Measurements from ENCODE around the gene CD83. TPM values are rescaled to one million over a fixed set of nuclear protein-coding genes. Genes with fewer than 3 reads are reported as not detected.

CD83 gene
- total RNA-seq, 4 donors from 2014 or later = 2.0 to 16.9 (median 7.9) TPM

DNA sequence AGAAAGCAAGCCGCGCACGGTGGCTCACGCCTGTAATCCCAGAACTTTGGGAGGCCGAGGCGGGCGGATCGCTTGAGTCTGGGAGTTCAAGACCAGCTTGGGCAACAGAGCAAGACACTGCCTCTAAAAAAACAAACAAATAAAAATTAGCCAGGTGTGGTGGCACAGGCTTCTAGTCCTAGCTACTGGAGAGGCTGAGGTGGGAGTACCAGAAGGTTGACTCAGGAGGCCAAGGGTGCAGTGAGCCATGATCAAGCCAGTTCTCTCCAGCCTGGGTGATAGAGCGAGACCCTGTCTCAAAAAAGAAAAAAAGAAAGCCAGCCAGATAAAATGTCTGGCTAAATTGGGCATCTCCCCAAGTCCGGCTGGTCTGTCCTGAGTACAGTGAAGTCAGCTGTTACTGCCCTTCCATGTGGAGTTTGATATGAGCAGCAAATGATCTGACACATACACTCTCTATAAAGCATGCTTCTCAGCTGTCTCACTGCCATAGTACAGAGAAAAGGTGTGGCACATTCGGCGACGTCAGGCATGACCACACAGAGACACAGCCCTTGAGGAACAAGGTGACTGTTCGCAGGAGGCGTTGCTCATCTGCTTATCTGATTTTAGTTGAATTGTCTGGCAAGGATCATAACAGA, 13.0 kb downstream of the CD83 start:
- Histone ChIP-seq H3K4me1 (peaks cover 0 to 7% of the 10 kb centered on the region in 2 donors), H3K36me3 (no peaks in the 10 kb centered on the region), H3K27ac (no peak overlapping the region), H3K27me3 (no peaks in the 10 kb centered on the region), H3K4me3 (no peak overlapping the region), H3K9me3 (no peaks in the 10 kb centered on the region)
- DNase-seq = no peak
- intact Hi-C loops (cut with DNase I; ENCODE audit: low total_unique reads) = no loop called here
- TF ChIP-seq, protein P1, sequence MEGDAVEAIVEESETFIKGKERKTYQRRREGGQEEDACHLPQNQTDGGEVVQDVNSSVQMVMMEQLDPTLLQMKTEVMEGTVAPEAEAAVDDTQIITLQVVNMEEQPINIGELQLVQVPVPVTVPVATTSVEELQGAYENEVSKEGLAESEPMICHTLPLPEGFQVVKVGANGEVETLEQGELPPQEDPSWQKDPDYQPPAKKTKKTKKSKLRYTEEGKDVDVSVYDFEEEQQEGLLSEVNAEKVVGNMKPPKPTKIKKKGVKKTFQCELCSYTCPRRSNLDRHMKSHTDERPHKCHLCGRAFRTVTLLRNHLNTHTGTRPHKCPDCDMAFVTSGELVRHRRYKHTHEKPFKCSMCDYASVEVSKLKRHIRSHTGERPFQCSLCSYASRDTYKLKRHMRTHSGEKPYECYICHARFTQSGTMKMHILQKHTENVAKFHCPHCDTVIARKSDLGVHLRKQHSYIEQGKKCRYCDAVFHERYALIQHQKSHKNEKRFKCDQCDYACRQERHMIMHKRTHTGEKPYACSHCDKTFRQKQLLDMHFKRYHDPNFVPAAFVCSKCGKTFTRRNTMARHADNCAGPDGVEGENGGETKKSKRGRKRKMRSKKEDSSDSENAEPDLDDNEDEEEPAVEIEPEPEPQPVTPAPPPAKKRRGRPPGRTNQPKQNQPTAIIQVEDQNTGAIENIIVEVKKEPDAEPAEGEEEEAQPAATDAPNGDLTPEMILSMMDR (IDR thresholded peaks at IDR 0.05) = no peak
- no peak for TF ChIP-seq POLR2A (IDR thresholded peaks at IDR 0.05)

DNA sequence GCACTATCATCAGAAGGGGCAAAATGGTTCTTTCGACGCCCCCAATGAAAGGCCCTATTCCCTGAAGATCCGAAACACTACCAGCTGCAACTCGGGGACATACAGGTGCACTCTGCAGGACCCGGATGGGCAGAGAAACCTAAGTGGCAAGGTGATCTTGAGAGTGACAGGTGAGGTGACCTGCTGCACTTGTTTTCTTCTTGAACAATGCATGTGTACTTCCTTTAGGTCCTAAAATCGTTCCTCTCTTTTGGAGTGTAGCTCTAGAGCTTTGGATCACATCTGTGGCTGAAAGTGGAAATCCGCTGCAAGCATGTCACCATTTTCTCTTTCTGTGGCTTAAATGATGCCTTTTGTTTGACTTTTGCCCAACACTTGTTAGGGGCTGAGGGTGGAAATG, 14.0 kb downstream of the CD83 start:
- Histone ChIP-seq H3K36me3 (no peaks in the 10 kb centered on the region), H3K4me3 (no peak overlapping the region), H3K27me3 (no peaks in the 10 kb centered on the region), H3K27ac (no peak overlapping the region), H3K4me1 (peaks cover 0 to 7% of the 10 kb centered on the region in 2 donors), H3K9me3 (no peaks in the 10 kb centered on the region)
- TF ChIP-seq POLR2A (IDR thresholded peaks at IDR 0.05) = no peak
- TF ChIP-seq, protein P1 (IDR thresholded peaks at IDR 0.05) = no peak
- intact Hi-C loops (cut with DNase I; ENCODE audit: low total_unique reads) = no loop called here
- no peak for DNase-seq

DNA sequence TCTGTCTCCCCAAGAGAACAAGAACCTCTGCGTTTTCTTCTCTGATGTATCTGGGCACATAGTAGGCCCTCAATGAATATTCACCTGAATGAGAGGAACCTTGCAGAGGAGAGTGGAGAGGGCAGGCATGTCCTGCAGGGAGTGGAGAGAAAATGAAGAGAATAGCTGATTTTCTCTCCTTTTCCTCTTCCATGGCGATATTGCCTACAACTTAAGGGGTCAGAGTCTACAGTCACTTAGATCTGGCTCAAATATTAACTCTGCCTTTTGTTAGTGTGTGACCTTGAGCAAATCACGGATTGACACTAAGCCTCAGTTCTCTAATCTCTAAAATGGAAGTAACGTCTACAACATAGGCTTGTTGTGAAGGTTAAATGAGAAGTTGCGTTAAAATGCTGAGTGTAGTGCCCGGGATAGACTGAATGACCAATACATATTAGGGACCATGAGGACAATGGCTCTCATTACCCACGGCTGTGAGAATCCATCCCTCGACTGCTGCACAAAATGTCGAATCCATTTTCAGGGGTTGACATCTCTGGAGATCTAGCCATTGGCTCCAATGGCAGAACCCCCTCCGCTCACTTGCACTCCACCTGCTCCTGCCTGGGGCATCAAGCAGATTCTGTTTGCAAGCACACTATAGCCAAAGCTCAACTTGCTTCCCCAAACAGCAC, 14.8 kb downstream of the CD83 start:
- intact Hi-C loops (cut with DNase I; ENCODE audit: low total_unique reads) = no loop called here
- no peak overlapping the region for H3K4me3 ChIP-seq
- peaks cover 0 to 7% of the 10 kb centered on the region in 2 donors for H3K4me1 ChIP-seq
- no peak overlapping the region for H3K27ac ChIP-seq
- no peaks in the 10 kb centered on the region for H3K27me3 ChIP-seq
- TF ChIP-seq POLR2A (IDR thresholded peaks at IDR 0.05) = no peak
- TF ChIP-seq, protein P1 (IDR thresholded peaks at IDR 0.05) = no peak
- H3K9me3 ChIP-seq = no peaks in the 10 kb centered on the region
- no peak for DNase-seq
- no peaks in the 10 kb centered on the region for H3K36me3 ChIP-seq

DNA sequence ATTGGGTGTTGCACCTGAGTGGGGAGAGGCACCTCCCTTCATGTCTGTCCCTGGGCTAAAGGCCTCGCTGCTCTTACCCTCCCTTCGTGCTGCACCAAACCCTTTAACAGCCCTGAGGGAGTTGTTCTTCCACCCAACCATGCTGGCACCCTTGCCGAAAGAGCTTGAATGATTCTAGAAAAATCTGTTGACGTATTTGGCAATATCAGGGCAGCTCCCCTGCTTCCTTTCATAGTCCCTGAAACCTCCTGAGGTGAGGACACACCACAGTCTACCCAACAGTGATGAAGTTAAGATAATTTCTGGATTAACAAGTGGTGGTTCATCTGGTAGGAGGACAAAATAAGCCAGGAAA, 15.3 kb downstream of the CD83 start:
- DNase-seq = no peak
- Histone ChIP-seq H3K4me3 (no peak overlapping the region), H3K27ac (no peak overlapping the region), H3K9me3 (no peaks in the 10 kb centered on the region), H3K36me3 (no peaks in the 10 kb centered on the region), H3K27me3 (no peaks in the 10 kb centered on the region), H3K4me1 (peaks cover 0 to 3% of the 10 kb centered on the region in 2 donors)
- intact Hi-C loops (cut with DNase I; ENCODE audit: low total_unique reads) = no loop called here
- TF ChIP-seq, protein P1 (IDR thresholded peaks at IDR 0.05) = no peak
- TF ChIP-seq POLR2A (IDR thresholded peaks at IDR 0.05) = no peak

DNA sequence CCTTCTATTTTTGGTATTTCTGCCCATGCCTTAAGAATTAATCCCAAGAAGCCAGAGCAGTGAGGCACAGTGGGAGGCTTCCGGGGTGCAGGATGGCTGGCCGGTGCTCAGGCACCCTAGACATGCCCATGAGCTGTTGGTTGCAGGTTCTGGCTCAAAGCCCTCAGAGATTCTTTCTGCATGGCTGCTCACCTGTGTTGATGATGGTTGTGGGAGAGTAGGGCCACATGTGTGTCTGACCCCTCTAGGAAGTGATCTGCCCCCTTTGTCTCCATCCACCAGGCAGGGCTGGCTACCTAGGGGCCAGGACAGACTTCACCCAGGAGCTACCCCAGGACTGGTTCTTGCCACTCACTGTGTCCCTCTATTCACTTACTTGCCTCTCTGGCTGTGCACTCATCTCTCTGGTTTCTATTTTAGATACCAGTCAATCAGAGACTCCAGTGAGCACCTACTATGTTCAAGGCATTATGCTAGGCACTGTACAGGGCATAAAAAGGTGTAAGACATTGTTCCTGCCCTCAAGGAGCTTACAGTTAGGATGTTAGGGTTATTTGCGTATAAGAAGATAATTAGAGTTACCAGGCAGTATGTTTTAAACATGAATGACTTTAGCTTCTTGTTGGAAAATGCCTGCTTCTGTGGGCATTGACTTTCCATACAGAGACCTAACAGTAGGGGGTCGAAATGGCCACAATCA, 16.8 kb downstream of the CD83 start:
- DNase-seq = no peak
- no peaks in the 10 kb centered on the region for H3K27me3 ChIP-seq
- H3K4me1 ChIP-seq = no peaks in the 10 kb centered on the region
- no peaks in the 10 kb centered on the region for H3K36me3 ChIP-seq
- intact Hi-C loops (cut with DNase I; ENCODE audit: low total_unique reads) = no loop called here
- TF ChIP-seq, protein P1 (IDR thresholded peaks at IDR 0.05) = no peak
- no peak overlapping the region for H3K4me3 ChIP-seq
- H3K27ac ChIP-seq = no peak overlapping the region
- no peaks in the 10 kb centered on the region for H3K9me3 ChIP-seq

All from uterus (tissue), 4 donors.